Renal cortex interstitium (tissue), 11 donors: ENCODE data around the gene ANTXR2. TPM values are rescaled to one million over a fixed set of nuclear protein-coding genes. Genes with fewer than 3 reads are reported as not detected.
"Not testable (repeated sequence)": the region's sequence is repeated elsewhere in the genome, so short reads cannot be mapped to it uniquely, and the experiment has no call there.

ENCODE experiments used
- DNase-seq, 11 donors: peaks; one replicate each; pipeline ENCODE4 v3.0.0-alpha.2; 2013; ENCODE audit warnings: low read depth in 9 of 11, low spot score in 4 of 11; ENCODE audit errors: extremely low read depth in 1 of 11
- polyA plus RNA-seq, 3 donors: library from polyadenylated mRNA; unstranded; fragments of 120-200 nt; gene quantifications; one replicate each; pipeline ENCODE4 v1.2.1, GENCODE V29; 2013; ENCODE audit not compliant: insufficient read length in 3 of 3

The ANTXR2 gene
- polyA plus RNA-seq, 3 donors: 58.7 to 77.7 (median 74.8) TPM

- no peak for DNase-seq
These were observed 167.8 kb downstream of the ANTXR2 start for GRCh38 chr4:79905212-79905611.

- DNase-seq: no peak
These were observed 168.7 kb downstream of the ANTXR2 start for GRCh38 chr4:79904331-79904730.

GRCh38 chr4:79900182-79900581 lies 172.8 kb downstream of the ANTXR2 start:
- DNase-seq: no peak

- DNase-seq: no peak
These were observed 173.5 kb downstream of the ANTXR2 start for GRCh38 chr4:79899481-79899880.

- no peak for DNase-seq
These were observed 175.0 kb downstream of the ANTXR2 start for GRCh38 chr4:79898055-79898454.

- no peak for DNase-seq
These were observed 175.9 kb downstream of the ANTXR2 start for GRCh38 chr4:79897174-79897573.

- no peak for DNase-seq
These were observed 179.6 kb downstream of the ANTXR2 start for GRCh38 chr4:79893456-79893855.

GRCh38 chr4:79889026-79889425 lies 184.0 kb downstream of the ANTXR2 start:
- DNase-seq: not testable (repeated sequence)

- DNase-seq: no peak
These were observed 186.5 kb downstream of the ANTXR2 start for GRCh38 chr4:79886557-79886956.

- no peak for DNase-seq
These were observed 187.0 kb downstream of the ANTXR2 start for GRCh38 chr4:79886021-79886420.

GRCh38 chr4:79883290-79883689 lies 189.7 kb downstream of the ANTXR2 start:
- no peak for DNase-seq

- DNase-seq: no peak
These were observed 190.2 kb downstream of the ANTXR2 start for GRCh38 chr4:79882806-79883205.

GRCh38 chr4:79881407-79881806 lies 191.6 kb downstream of the ANTXR2 start:
- no peak for DNase-seq

- DNase-seq: no peak
These were observed 195.5 kb downstream of the ANTXR2 start for GRCh38 chr4:79877511-79877910.

- no peak for DNase-seq
These were observed 197.6 kb downstream of the ANTXR2 start for GRCh38 chr4:79875344-79875899.

- DNase-seq: no peak
These were observed 198.8 kb downstream of the ANTXR2 start for GRCh38 chr4:79874197-79874596.

- DNase-seq: no peak
These were observed 200.3 kb downstream of the ANTXR2 start for GRCh38 chr4:79872738-79873137.

- no peak for DNase-seq
These were observed 201.1 kb downstream of the ANTXR2 start for GRCh38 chr4:79871961-79872360.

GRCh38 chr4:79869597-79870237 lies 203.3 kb downstream of the ANTXR2 start:
- DNase-seq: no peak

- DNase-seq: no peak
These were observed 207.8 kb downstream of the ANTXR2 start for GRCh38 chr4:79865201-79865597.

GRCh38 chr4:79864500-79865200 lies 208.4 kb downstream of the ANTXR2 start:
- no peak for DNase-seq
